GM18867 (cell line): ENCODE data around the gene RREB1.

Experiments used
- ATAC-seq: cut with Tn5 transposase; IDR thresholded peaks from one replicate; pipeline ENCODE4 v1.9.1; 2021; ENCODE audit warnings: mild to moderate bottlenecking, moderate library complexity; ENCODE audit not compliant: unreplicated experiment

The RREB1 gene

GRCh38 chr6:7190791-7191190 lies 83.0 kb downstream of the RREB1 start:
- no peak for ATAC-seq

DNA sequence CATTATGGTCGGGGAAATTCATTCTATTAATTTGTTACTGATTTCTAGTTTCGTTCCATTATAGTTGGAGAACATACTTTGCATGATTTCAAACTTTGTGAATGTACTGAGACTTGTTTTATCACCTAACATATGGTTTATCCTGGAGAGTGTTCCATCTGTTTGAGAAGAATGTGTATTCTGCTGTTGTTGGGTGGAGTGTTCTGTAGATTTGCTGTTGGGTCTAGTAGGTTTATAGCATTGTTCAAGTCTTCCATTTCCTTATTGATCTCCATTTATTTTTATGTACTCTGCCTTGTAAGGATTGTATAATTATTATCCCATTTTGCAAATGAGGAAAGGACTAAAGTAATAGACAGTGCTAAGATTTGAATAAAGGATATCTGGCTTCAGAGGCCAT lies 85.4 kb downstream of the RREB1 start:
- ATAC-seq = no peak

GRCh38 chr6:7194657-7195056 lies 86.9 kb downstream of the RREB1 start:
- no peak for ATAC-seq

DNA sequence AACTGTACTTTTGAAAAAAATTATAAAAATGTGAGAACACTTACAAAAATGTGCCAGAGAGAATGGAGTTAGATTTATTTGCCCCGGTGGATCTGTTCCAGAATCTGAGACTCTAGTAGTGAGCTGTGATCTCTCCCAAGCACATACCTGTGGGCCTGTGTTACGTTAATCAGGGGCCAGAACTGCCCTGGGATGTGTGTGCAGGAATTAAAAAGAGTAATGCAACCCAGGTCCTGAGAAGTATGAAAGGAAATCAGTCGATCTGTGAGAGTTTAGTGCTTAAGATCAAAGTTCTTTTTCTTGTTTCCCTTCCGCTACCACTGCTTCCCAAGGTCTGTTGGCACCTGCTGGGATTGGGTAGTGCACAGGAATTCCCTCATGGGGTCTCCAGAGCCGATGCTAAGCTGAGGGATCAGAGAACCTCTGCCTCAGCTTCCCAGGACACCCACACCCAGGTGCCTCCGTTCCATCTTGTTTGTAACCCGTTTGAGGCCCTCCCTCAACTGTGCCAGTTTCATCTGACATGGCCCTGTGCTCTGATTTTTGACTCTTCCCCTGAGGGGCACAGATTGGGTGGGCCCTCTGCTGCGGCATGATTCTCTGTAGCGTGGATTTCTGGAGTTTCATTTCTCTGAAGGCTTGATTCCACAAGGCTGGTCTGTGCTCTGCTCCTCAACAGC lies 87.7 kb downstream of the RREB1 start:
- no peak for ATAC-seq

DNA sequence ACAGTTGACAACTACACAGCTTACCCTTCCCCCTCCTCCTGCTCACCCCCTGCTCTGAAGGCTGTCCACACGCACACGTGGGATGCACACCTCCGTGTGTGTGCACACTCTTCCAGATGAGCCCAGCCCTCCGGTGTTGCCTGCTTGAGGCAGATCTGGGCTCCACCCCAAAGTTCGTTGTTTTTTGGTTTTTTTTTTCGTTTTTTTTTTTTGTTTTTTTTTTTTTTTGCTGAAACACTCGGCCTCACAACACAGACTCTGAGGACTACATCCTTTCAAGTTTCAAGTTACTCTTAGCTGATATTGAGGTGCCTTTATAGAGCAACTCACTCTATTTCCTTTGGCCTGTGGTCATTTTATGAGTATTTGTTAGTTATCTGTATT lies 88.2 kb downstream of the RREB1 start:
- no peak for ATAC-seq

DNA sequence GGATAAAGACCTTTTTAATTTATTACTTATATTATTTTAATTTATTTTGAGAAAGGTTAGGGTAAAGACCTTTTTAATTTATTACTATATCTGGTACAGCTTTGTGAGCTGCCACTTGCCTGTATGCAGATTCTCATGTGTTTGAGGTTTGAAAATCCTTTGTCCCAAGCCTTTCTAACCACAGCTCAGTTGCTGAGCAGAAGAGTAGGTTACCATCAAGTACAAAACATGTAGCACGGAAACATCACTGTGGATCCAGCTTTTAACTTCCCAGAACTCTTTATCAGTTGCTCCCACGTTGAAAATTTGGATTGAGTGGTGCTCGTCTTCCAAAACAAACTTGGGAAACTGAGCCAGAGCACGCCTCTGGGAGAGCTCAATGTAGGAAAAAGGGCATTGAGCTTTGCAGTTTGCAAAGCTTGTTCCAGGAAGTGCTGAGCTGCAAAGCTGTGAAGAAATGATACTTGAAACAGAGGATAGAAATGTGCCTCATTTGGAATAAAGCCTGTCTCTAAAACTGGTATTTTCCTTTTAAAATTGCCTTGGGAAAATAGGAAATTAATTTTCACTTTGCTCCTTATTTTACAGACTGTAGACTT lies 89.0 kb downstream of the RREB1 start:
- ATAC-seq = no peak

- ATAC-seq = no peak
Observed at GRCh38 chr6:7197747-7198146, 90.0 kb downstream of the RREB1 start.

GRCh38 chr6:7198833-7199800 lies 91.4 kb downstream of the RREB1 start:
- ATAC-seq = no peak

DNA sequence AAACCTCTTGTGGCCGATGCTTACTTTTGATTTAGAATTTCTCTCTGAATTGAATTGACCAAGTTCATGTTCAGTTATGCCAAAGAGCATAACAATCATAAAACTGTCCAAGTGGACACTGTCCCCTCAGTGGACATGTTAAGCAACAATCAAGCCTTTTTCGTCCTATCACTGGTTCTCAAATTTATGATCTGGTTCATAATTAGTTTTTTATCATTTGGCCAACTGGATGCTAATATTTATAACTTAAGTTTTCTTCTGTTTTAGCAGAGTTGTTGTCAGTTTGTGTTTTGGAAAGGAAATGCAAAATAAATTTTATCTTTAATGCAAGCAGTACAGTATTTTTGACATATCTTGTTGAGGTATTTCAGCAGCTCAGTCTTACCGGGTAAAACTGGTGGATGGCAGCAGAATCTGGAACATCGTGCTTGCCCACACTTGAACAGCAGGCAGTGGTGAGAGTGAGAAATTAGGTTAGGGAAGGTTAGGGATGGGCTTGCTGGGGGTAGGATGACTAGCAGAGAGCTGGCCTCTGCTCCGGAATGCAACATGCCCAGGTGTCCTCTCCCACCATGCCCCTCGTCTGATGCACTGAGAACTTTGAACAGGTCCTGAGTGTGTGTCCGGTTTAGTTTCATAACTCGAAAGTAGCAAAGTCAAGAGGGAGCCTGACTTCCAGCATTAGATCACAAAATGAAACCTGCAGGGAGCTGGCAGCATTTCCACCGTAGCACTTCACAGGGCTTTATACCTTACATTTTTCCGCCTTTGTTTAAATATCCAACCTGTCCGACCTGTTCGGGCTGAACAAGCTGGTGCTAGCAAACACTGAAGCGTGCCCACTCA lies 93.1 kb downstream of the RREB1 start:
- no peak for ATAC-seq

DNA sequence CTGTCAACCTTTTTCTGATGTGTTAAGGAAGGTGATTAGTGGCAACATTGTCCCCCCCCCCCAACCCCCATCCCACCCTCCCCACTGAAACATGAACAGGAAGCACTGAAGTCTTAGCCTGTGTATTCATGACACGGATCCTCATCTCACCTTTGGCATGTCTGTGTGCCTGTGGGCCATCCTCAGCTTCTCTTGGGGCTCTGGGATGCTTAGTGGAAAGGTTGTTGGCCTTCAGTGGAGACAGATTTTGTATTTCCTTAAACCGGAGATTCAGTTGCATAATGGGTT lies 93.6 kb downstream of the RREB1 start:
- no peak for ATAC-seq

DNA sequence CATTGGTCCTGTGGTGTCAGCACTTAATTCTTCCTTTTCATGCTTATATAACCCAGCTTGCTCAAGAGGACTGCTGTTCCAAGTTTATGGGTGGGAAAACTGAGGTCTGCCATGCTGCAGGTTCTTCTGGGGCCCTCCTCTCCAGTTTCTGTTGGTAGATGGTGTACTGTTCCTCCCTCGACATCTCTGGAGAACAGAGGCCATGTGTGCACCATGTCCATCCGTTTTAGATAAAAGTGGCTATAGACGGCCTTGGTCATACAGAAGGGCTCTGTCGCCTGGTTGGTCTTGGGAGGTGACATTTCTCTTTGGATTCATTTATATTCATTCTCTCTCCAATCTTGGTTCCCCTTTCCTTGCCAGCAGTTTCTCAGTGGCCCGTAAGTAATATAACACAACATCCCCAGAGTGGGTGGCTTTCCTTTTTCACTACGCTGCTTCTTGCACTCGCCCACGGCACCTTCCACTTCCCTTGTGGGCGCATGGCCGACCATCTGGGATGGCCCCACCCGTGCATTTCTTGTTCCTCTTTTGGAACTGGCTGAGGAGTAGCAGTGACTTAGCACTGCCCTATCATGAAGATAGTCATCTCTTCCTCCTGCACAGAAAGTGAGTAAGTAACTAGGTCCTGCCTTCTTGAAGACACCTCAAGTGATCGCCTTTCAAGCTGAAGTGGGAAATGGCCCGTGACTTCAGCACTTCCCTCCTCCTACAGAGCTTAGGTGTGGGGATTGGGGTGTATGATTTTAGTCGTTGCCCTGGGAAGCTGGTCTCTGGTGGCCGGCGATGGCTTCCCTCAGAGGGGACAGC lies 94.2 kb downstream of the RREB1 start:
- ATAC-seq = peak; percentile 91

- ATAC-seq = no peak
Observed at GRCh38 chr6:7202950-7203349, 95.2 kb downstream of the RREB1 start.

DNA sequence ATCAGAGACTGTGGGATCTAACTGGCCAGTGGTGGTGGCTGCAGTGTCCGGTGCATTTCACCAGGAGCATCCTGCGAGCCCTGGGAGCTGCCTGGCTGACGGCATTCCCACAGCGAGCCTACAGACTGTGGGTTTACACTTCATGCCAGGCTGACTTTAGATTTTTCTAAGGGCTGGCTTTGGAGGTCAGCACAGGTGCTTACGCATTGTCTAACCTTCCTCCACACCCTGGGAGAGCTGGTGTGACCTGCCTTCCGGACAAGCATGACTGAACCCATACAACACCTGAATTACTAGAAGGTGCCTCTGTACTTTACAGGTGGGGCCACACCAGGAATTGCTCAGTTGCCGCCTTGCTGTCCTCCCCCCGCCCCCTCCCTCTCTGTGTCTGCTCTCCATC lies 96.2 kb downstream of the RREB1 start:
- ATAC-seq = no peak

- no peak for ATAC-seq
Observed at GRCh38 chr6:7204726-7205125, 97.0 kb downstream of the RREB1 start.

- ATAC-seq = no peak
Observed at GRCh38 chr6:7207720-7208119, 100.0 kb downstream of the RREB1 start.

DNA sequence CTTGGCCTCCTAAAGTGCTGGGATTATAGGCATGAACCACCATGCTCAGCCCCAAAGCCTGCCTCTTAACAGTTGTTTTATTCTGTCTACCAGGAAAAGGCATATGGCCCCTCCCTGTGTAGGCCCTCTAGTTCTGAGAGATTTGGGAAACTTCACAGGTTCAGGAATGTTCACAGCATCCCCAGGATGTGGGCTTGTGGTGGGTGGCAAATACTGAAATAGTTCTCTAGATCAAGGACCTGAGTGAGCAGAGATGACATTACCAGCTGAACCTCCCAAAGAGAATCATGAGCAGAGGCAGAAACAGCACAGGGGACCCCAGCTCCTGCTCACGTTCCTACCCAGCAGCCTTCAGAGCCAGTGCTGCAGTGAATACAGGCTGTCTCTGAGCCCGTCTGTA lies 105.7 kb downstream of the RREB1 start:
- ATAC-seq = no peak

GRCh38 chr6:7214468-7214867 lies 106.7 kb downstream of the RREB1 start:
- ATAC-seq = no peak

- ATAC-seq = no peak
Observed at GRCh38 chr6:7215131-7215530, 107.4 kb downstream of the RREB1 start.

GRCh38 chr6:7215798-7216231 lies 108.1 kb downstream of the RREB1 start:
- no peak for ATAC-seq

DNA sequence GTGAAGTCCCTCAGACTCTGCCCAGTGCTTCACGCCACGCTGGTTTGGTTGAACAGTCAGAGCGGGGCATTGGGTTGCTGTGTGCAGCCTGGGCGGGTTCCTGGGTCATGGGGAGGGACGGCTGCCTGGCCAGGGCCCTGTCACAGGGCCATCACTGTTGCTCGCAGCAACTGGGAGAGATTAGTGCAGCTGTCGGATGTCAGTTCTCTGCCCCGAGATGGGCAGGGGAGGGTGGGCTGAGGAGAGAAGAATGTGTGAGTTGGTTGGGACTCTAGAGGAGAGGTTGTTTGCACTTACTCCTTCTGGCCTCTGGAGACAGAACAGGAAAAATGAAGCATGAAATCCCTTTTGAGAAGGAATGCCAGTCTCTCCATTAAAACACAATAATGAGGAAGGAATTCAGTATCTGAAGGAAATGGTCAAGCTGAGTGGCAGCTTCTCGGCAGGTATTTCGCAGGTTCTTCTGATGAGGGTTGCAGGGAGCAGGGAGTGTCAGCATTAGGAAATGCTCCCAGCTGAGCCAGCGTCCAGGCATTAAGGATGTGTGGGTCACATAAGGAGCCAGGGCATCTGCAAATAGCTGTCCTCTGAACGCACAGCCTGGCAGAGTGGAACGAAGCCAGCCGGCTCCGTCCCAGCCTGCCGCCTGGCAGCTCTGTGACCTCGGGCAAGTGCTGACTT lies 109.3 kb downstream of the RREB1 start:
- no peak for ATAC-seq
